Gastroesophageal sphincter (tissue), 4 donors: ENCODE data around the gene ATP6V0B. TPM values are rescaled to one million over a fixed set of nuclear protein-coding genes. Genes with fewer than 3 reads are reported as not detected.

ENCODE experiments used
- ATAC-seq: fragments of 150-250 bp; one replicate; pipeline ENCODE4 v1.9.1; 2016; ENCODE audit warnings: mild to moderate bottlenecking, moderate library complexity
- H3K27ac ChIP-seq, 4 donors: fragments of 200-600 bp; sonication (generic) in 3 of 4; 1 replicate in 3 of 4; 2 replicates in 1 of 4; pipeline ENCODE4 v1.5.1; 2016 to 2019
- H3K27me3 ChIP-seq: fragments of 200-600 bp; sonication (generic); one replicate; pipeline ENCODE4 v1.5.1; 2019
- H3K36me3 ChIP-seq, 2 donors: fragments of 200-600 bp; sonication (generic); one replicate each; pipeline ENCODE4 v1.5.1; 2019; ENCODE audit warnings: control low read depth in 1 of 2
- H3K4me1 ChIP-seq, 3 donors: fragments of 200-600 bp; sonication (generic); 1 replicate in 2 of 3; 2 replicates in 1 of 3; pipeline ENCODE4 v1.5.1; 2016 to 2019; ENCODE audit warnings: control low read depth in 2 of 3
- H3K4me3 ChIP-seq, 2 donors: fragments of 200-600 bp; sonication (generic); one replicate each; pipeline ENCODE4 v1.5.1; 2019; ENCODE audit warnings: mild to moderate bottlenecking in 1 of 2, moderate library complexity in 1 of 2
- H3K9me3 ChIP-seq, 3 donors: fragments of 200-600 bp; sonication (generic); one replicate each; pipeline ENCODE4 v1.5.1; 2017 to 2019; ENCODE audit warnings: control low read depth in 2 of 3
- EP300 ChIP-seq: sonication (generic); formaldehyde crosslinking; IDR thresholded peaks from one replicate; pipeline ENCODE4 v1.6.1; 2017; ENCODE audit warnings: antibody characterized with exemption, mild to moderate bottlenecking
- POLR2A ChIP-seq, 2 donors: fragments of 450-650 bp; IDR thresholded peaks; one replicate each; pipeline ENCODE4 v1.6.1; 2017; ENCODE audit warnings: antibody characterized with exemption in 2 of 2, mild to moderate bottlenecking in 2 of 2, moderate library complexity in 1 of 2
- POLR2AphosphoS5 ChIP-seq: sonication (generic); formaldehyde crosslinking; IDR thresholded peaks from one replicate; pipeline ENCODE4 v1.6.1; 2017; ENCODE audit warnings: antibody characterized with exemption
- WGBS, 2 donors: methylation state at CpG; one replicate each; pipeline ENCODE4 v1.1.5; 2018; ENCODE audit warnings: low coverage in 1 of 2; 5-methylcytosine and 5-hydroxymethylcytosine counted together
- total RNA-seq, 4 donors: library from RNA; depleted of rRNA; stranded (reverse); fragments of >200 nt; gene quantifications; one replicate each; pipeline ENCODE4 v1.1.0, GENCODE V29; 2016
- TF ChIP-seq, protein P1 (sequence below), 4 experiments: fragments of 200-600 bp in 2 of 4; fragments of 450-650 bp in 2 of 4; sonication (generic) in 1 of 4; IDR thresholded peaks; one replicate each; pipeline ENCODE4 v1.5.1; 2017 to 2019; ENCODE audit warnings: antibody characterized with exemption in 4 of 4, mild to moderate bottlenecking in 2 of 4, moderate library complexity in 2 of 4

Gene ATP6V0B
- total RNA-seq, 4 donors from 2014 or later = 67.9 to 107 (median 89.9) TPM

DNA sequence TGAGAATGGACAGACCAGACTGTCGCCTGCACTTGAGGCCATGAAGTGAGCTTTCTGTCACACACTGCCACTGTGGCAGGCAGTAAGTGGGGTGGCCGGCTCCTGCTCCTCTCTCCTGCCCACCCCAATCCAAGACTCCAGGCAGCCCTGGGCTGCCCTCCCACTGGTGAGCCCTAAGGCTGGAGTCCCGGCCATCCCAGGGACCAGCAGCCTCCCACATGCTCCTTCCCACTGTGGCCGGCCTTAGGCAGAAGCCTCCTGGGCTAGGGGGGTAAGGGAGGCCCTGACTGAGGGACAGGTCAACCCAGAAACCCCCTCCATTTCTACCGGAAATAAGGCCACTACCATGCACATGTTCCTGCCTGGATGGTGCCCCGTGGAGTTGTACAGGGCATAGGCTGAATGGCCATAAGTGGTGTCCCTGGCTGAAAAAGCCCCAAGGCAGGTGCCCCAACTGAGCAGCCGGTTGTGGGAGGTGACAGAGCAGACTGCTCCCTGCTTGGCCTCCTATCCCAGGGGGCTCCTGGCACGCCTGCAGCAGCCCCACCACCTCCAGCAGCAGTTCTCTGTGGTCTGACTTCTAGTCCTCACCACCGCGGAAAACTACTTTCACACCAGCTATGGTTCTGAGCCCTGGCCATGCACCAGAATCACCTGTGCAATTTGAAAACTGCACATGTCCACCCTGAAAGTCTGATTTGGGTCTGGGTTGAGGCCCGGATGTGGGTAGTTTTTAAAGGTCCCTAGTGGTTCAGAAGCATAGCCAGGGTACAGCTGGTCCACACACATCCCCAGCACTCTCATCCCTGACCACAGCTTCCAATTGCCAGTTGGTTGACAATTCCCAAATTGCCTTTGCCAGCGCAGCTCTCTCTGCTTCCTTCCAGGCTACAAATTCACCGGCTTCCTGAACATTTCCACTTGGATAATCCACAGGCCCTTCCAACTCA lies 42.8 kb upstream of the ATP6V0B start:
- no peak for ATAC-seq
- H3K36me3 ChIP-seq = peaks cover 0 to 18% of the 10 kb centered on the region in 2 donors
- H3K4me1 ChIP-seq = peaks cover 0 to 42% (median 20%) of the 10 kb centered on the region in 3 donors
- no peak overlapping the region for H3K4me3 ChIP-seq
- H3K27ac ChIP-seq = no peak overlapping the region
- WGBS, 2 donors = 90 to 96% methylated on average over 5 of the region's 13 CpGs
- TF ChIP-seq, protein P1, sequence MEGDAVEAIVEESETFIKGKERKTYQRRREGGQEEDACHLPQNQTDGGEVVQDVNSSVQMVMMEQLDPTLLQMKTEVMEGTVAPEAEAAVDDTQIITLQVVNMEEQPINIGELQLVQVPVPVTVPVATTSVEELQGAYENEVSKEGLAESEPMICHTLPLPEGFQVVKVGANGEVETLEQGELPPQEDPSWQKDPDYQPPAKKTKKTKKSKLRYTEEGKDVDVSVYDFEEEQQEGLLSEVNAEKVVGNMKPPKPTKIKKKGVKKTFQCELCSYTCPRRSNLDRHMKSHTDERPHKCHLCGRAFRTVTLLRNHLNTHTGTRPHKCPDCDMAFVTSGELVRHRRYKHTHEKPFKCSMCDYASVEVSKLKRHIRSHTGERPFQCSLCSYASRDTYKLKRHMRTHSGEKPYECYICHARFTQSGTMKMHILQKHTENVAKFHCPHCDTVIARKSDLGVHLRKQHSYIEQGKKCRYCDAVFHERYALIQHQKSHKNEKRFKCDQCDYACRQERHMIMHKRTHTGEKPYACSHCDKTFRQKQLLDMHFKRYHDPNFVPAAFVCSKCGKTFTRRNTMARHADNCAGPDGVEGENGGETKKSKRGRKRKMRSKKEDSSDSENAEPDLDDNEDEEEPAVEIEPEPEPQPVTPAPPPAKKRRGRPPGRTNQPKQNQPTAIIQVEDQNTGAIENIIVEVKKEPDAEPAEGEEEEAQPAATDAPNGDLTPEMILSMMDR (IDR thresholded peaks at IDR 0.05) = no peak
- TF ChIP-seq EP300 = no peak
- TF ChIP-seq POLR2AphosphoS5 = no peak
- no peak for TF ChIP-seq POLR2A (IDR thresholded peaks at IDR 0.05)
- H3K27me3 ChIP-seq = peaks cover 12% of the 10 kb centered on the region
- no peaks in the 10 kb centered on the region for H3K9me3 ChIP-seq

- H3K27me3 ChIP-seq = peaks cover 12% of the 10 kb centered on the region
- peaks cover 0 to 43% (median 20%) of the 10 kb centered on the region in 3 donors for H3K4me1 ChIP-seq
- 37 to 67% methylated on average over 3 to 6 of the region's 8 CpGs for WGBS, 2 donors
- H3K36me3 ChIP-seq = peaks cover 0 to 18% of the 10 kb centered on the region in 2 donors
- peak overlapping the region in 2 of 4 donors; percentile 39 to 61 for H3K27ac ChIP-seq
- H3K9me3 ChIP-seq = no peaks in the 10 kb centered on the region
- ATAC-seq = no peak
- TF ChIP-seq, protein P1 (IDR thresholded peaks at IDR 0.05) = no peak
- TF ChIP-seq POLR2A (IDR thresholded peaks at IDR 0.05) = no peak
- TF ChIP-seq EP300 = no peak
- TF ChIP-seq POLR2AphosphoS5 = no peak
- peak overlapping the region; percentile 17 to 51 for H3K4me3 ChIP-seq
Measured at GRCh38 chr1:43932786-43933385, 41.9 kb upstream of the ATP6V0B start.

DNA sequence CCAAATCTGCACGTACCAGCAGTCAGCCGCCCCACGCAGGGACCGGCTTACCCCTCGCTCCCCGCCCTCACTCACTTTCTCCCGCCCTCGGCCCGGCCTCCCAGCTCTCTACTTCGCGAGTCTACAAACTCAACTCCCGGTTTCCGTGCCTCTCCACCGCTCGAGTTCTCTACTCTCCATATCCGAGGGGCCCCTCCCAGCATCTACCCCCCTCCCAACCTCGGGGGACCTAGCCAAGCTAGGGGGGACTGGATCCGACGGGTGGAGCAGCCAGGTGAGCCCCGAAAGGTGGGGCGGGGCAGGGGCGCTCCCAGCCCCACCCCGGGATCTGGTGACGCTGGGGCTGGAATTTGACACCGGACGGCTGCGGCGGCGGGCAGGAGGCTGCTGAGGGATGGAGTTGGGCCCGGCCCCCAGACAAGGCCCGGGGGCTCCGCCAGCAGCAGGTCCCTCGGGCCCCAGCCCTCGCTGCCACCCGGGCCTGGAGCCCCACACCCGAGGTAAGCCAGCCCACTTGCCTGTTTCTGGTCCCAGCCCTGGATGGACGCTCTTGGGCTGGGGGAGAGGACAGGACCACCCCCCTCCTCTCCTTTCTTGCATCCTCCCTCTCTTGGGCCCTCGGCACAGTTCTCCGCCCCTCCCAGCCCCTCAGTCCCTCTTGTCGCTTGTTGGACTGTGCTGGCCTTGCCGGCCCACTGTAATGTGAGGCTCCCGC lies 41.2 kb upstream of the ATP6V0B start, which contains the start of gene ARTN:
TSS of gene ARTN (plus strand) at position 416 of the 715 bp plus-strand sequence. CDS start 1,856 bp downstream, outside the sequence.
- ATAC-seq = no peak
- H3K4me1 ChIP-seq = peaks cover 0 to 43% (median 20%) of the 10 kb centered on the region in 3 donors
- WGBS, 2 donors = 0 to 8% methylated on average over 2 to 8 of the region's 42 CpGs
- H3K4me3 ChIP-seq = peak within 1 kb of the TSS; percentile 17 to 51
- TF ChIP-seq EP300 (no peak), POLR2AphosphoS5 (no peak), POLR2A (IDR thresholded peaks at IDR 0.05) (no peak)
- TF ChIP-seq, protein P1 (IDR thresholded peaks at IDR 0.05) = no peak
- H3K9me3 ChIP-seq = no peaks in the 10 kb centered on the region
- H3K27ac ChIP-seq = peak within 1 kb of the TSS in 2 of 4 donors; percentile 39 to 61
- peaks cover 0 to 18% of the 10 kb centered on the region in 2 donors for H3K36me3 ChIP-seq
- H3K27me3 ChIP-seq = peaks cover 12% of the 10 kb centered on the region

- H3K36me3 ChIP-seq = peaks cover 0 to 18% of the 10 kb centered on the region in 2 donors
- peaks cover 0 to 43% (median 20%) of the 10 kb centered on the region in 3 donors for H3K4me1 ChIP-seq
- TF ChIP-seq, protein P1 (IDR thresholded peaks at IDR 0.05) = peak in 3 of 4 experiments; percentile 91 to 94 (median 94)
- no peak for TF ChIP-seq POLR2AphosphoS5
- TF ChIP-seq POLR2A (IDR thresholded peaks at IDR 0.05) = no peak
- no peak for TF ChIP-seq EP300
- peak overlapping the region in 2 of 4 donors; percentile 39 to 61 for H3K27ac ChIP-seq
- peak; percentile 46 for ATAC-seq
- H3K4me3 ChIP-seq = peak overlapping the region in 1 of 2 donors; percentile 51
- 0 to 19% methylated on average over 1 to 3 of the region's 13 CpGs for WGBS, 2 donors
- peaks cover 12% of the 10 kb centered on the region for H3K27me3 ChIP-seq
- no peaks in the 10 kb centered on the region for H3K9me3 ChIP-seq
Measured at GRCh38 chr1:43934101-43934985, 40.4 kb upstream of the ATP6V0B start.
